MCF 10A (cell line): ENCODE measurements around the gene EMID1. TPM values are rescaled to one million over a fixed set of nuclear protein-coding genes. Genes with fewer than 3 reads are reported as not detected.

Experiments
- BruUV-seq: library from RNA; stranded (reverse); fragments of 400-500 nt; replicated peaks from 2 replicates; lab custom pipeline; 2021; lab: Mats Ljungman, UMichigan
- CTCF ChIA-PET: fragments of 300-600 bp; sonication (Branson Sonifier 250); formaldehyde crosslinking; extraction: SDS; loops from one replicate; lab custom pipeline; 2021; ENCODE audit warnings: antibody characterized with exemption, inconsistent platforms; lab: Yijun Ruan, JAX
- POLR2A ChIA-PET: fragments of 300-600, 350-650 bp; sonication (Branson Sonifier 250); formaldehyde crosslinking; extraction: SDS; loops from one replicate; lab custom pipeline; 2020; ENCODE audit warnings: antibody characterized with exemption, inconsistent platforms; lab: Yijun Ruan, JAX
- DNase-seq: peaks from one replicate; pipeline ENCODE4 v3.0.0-alpha.2; 2018; ENCODE audit not compliant: unreplicated experiment
- H3K27ac Mint-ChIP-seq: one replicate; pipeline ENCODE4 v1.8.0; 2022; ENCODE audit warnings: mild to moderate bottlenecking, low read depth, mixed read lengths; ENCODE audit not compliant: unreplicated experiment
- H3K27me3 Mint-ChIP-seq: one replicate; pipeline ENCODE4 v1.8.0; 2022; ENCODE audit warnings: mixed read lengths; ENCODE audit not compliant: insufficient read depth, unreplicated experiment
- H3K36me3 Mint-ChIP-seq: one replicate; pipeline ENCODE4 v1.8.0; 2022; ENCODE audit warnings: mild to moderate bottlenecking, moderate library complexity, mixed read lengths; ENCODE audit not compliant: insufficient read depth, unreplicated experiment
- H3K4me1 Mint-ChIP-seq: one replicate; pipeline ENCODE4 v1.8.0; 2022; ENCODE audit warnings: mixed read lengths; ENCODE audit not compliant: insufficient read depth, unreplicated experiment
- H3K4me3 Mint-ChIP-seq: one replicate; pipeline ENCODE4 v1.8.0; 2022; ENCODE audit warnings: mild to moderate bottlenecking, moderate library complexity, mixed read lengths; ENCODE audit not compliant: unreplicated experiment
- H3K9me3 Mint-ChIP-seq: one replicate; pipeline ENCODE4 v1.8.0; 2022; ENCODE audit warnings: mixed read lengths; ENCODE audit not compliant: unreplicated experiment
- intact Hi-C: fragments of 100-400 bp; cut with micrococcal nuclease; formaldehyde crosslinking; loops from 2 replicates; pipeline ENCODE4 v1.14.1; 2022
- total RNA-seq: library from RNA; stranded (reverse); gene quantifications from 2 replicates; pipeline ENCODE4 v1.2.3, GENCODE V29; 2022
- TF ChIP-seq, protein P1 (sequence below): fragments of 200-600 bp; IDR thresholded peaks from one replicate; pipeline ENCODE4 v1.8.0; 2022; ENCODE audit warnings: antibody characterized with exemption, mild to moderate bottlenecking; ENCODE audit not compliant: unreplicated experiment

EMID1 gene
- total RNA-seq, 1 experiment from 2014 or later: not detected

DNA sequence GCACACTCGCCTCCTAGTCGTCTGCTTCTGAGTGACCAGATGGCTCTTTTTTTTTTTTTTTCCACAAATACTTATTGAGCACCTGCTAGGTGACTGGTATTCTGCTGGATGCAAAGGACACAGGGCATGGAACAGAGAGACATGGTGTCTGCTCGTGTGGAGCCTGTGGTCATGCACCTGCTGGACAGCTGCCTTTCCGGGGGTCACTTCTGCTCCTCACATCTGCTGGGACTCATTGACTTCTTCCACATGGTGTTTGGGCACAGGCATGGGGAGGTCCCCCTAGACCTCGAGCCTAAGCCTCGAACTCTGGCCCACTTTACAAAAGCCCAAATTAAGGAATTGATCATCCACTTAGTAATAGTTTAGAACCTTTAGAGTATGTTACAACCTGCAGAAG, 39.5 kb upstream of the EMID1 start:
- ChIA-PET CTCF (no interaction called here), POLR2A (no interaction called here)
- no peak for DNase-seq
- H3K4me3 Mint-ChIP-seq: no peak overlapping the region
- no peaks in the 10 kb centered on the region for H3K4me1 Mint-ChIP-seq
- BruUV-seq: no TSS peak
- H3K27me3 Mint-ChIP-seq: peaks cover 14% of the 10 kb centered on the region
- TF ChIP-seq, protein P1, sequence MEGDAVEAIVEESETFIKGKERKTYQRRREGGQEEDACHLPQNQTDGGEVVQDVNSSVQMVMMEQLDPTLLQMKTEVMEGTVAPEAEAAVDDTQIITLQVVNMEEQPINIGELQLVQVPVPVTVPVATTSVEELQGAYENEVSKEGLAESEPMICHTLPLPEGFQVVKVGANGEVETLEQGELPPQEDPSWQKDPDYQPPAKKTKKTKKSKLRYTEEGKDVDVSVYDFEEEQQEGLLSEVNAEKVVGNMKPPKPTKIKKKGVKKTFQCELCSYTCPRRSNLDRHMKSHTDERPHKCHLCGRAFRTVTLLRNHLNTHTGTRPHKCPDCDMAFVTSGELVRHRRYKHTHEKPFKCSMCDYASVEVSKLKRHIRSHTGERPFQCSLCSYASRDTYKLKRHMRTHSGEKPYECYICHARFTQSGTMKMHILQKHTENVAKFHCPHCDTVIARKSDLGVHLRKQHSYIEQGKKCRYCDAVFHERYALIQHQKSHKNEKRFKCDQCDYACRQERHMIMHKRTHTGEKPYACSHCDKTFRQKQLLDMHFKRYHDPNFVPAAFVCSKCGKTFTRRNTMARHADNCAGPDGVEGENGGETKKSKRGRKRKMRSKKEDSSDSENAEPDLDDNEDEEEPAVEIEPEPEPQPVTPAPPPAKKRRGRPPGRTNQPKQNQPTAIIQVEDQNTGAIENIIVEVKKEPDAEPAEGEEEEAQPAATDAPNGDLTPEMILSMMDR: no peak
- intact Hi-C loops: no loop called here
- no peak overlapping the region for H3K27ac Mint-ChIP-seq
- no peaks in the 10 kb centered on the region for H3K9me3 Mint-ChIP-seq
- H3K36me3 Mint-ChIP-seq: no peaks in the 10 kb centered on the region

DNA sequence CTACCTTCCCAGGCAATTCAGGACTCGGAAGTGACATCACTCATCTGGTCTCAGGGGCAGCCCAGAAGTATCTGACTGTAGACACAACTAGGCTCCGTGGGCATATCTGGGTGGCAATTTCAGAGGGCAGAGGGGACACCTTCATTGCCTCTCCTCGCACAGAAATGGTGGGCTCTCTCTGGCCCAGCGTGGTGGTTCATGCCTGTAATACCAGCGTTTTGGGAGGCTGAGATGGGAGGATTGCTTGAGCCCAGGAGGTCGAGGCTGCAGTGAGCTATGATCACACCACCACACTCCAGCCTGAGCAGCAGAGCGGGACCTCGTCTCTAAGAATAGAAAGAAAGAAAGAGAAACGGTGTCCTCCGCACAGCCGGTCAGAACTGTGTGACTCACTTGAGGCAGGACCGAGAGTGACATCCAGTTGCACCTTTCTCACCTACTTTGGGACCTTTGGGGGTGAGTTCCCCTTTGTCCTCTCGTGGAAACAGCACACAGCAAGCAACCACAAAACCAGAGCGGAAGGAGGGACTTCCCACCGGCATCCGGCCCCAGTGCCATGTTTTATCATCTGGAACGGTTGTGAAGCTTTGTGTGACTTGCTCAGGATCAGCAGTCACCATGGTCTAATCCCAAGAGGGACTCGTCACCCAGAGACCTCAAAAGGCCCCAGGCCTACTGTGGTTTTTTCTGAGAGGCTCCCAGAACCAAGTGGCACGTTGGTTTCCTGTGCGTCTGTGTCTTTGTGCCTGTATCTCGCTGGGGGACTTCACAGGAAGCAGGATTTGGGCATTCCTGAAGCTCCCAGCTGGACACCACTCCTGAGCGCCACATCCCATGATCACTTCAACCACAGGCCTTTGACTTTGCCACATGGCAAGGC, 38.4 kb upstream of the EMID1 start:
- POLR2A ChIA-PET: interaction anchor here (0.6 kb wide), 1 partner anchor 337 kb away, joined by 4 read pairs; no protein-coding TSS in a partner anchor
- H3K9me3 Mint-ChIP-seq: no peaks in the 10 kb centered on the region
- no peaks in the 10 kb centered on the region for H3K4me1 Mint-ChIP-seq

DNA sequence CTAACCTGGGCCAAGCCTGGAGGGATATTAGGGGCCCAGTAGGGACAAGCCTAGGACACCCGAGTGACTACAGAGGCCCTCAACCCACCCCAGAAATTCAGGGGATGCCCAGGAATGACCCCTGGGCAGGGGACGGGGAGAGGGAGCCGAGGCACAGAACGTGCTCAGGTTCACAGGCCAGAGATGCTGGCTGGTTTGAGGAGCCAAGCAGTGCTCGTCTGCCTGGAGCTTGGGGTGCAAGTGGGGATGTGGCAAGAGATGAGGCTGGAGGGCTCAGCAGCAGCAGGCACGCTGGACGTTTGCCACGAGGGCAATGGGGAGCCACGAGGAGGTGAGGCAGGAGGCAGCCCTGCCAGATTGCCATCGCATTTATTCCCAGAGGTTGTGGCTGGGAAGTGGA, 34.0 kb upstream of the EMID1 start:
- peaks cover 16% of the 10 kb centered on the region for H3K9me3 Mint-ChIP-seq
- H3K4me3 Mint-ChIP-seq: no peak overlapping the region
- ChIA-PET POLR2A (no interaction called here), CTCF (interaction anchor here (0.7 kb wide), 1 partner anchor 476 kb away, joined by 4 read pairs; no protein-coding TSS in a partner anchor)
- no peaks in the 10 kb centered on the region for H3K36me3 Mint-ChIP-seq
- BruUV-seq: no TSS peak
- no peak overlapping the region for H3K27ac Mint-ChIP-seq
- no peak for DNase-seq
- H3K4me1 Mint-ChIP-seq: no peaks in the 10 kb centered on the region
- TF ChIP-seq, protein P1: no peak
- H3K27me3 Mint-ChIP-seq: peaks cover 24% of the 10 kb centered on the region
- intact Hi-C loops: no loop called here

More for the DNA sequence above, 38.4 kb upstream of the EMID1 start:
- CTCF ChIA-PET: no interaction called here
- intact Hi-C loops: no loop called here
- H3K4me3 Mint-ChIP-seq: no peak overlapping the region
- no TSS peak for BruUV-seq
- DNase-seq: no peak
- no peak overlapping the region for H3K27ac Mint-ChIP-seq
- TF ChIP-seq, protein P1: no peak
- no peaks in the 10 kb centered on the region for H3K36me3 Mint-ChIP-seq
- H3K27me3 Mint-ChIP-seq: peaks cover 21% of the 10 kb centered on the region

DNA sequence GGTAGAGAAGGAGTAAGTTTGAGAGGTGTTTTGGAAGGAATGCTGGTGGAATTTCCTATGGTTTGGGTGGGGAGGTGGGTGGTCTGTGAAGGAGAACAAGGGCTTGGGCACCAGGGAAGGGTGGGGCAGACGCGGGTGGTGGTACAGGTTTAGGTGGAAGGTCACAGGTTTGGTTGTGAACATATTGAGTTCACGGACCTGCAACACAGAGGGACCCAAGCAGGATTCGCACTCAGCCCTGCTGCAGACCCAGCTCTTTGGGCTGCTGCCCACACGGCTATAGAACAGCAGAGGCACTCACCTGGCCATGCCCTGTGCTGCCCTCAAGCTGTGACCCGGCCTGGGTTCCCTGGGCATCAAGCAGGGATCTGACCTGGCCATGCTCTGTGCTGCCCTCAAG, 33.5 kb upstream of the EMID1 start:
- H3K4me1 Mint-ChIP-seq: no peaks in the 10 kb centered on the region
- BruUV-seq: no TSS peak
- DNase-seq: no peak
- intact Hi-C loops: no loop called here
- TF ChIP-seq, protein P1: no peak
- H3K27ac Mint-ChIP-seq: no peak overlapping the region
- ChIA-PET POLR2A (no interaction called here), CTCF (interaction anchor here (0.7 kb wide), 1 partner anchor 475 kb away, joined by 4 read pairs; no protein-coding TSS in a partner anchor)
- peaks cover 24% of the 10 kb centered on the region for H3K27me3 Mint-ChIP-seq
- peaks cover 16% of the 10 kb centered on the region for H3K9me3 Mint-ChIP-seq
- no peaks in the 10 kb centered on the region for H3K36me3 Mint-ChIP-seq
- H3K4me3 Mint-ChIP-seq: no peak overlapping the region
